HEK293 (cell line): Measurements from ENCODE around the gene MRPS18B.

Source experiments
- CTCF ChIA-PET: fragments of 350-600 bp; formaldehyde crosslinking; extraction: SDS; loops from one replicate; lab custom pipeline; 2021; ENCODE audit warnings: antibody characterized with exemption; lab: Yijun Ruan, JAX
- POLR2A ChIA-PET: fragments of 300-600 bp; formaldehyde crosslinking; extraction: SDS; loops from one replicate; lab custom pipeline; 2020; ENCODE audit warnings: antibody characterized with exemption, inconsistent platforms; lab: Yijun Ruan, JAX
- H3K27ac ChIP-seq: fragments of 200-500 bp; sonication (Bioruptor generic); 2 replicates; pipeline ENCODE4 v1.5.1; 2014; ENCODE audit warnings: low read depth, low read length, control low read depth, inconsistent platforms; ENCODE audit errors: extremely low read depth
- H3K36me3 ChIP-seq, 2 experiments: fragments of 200-500 bp in 1 of 2; sonication (Bioruptor generic) in 1 of 2; 1 replicate in 1 of 2; 2 replicates in 1 of 2; pipeline ENCODE4 v1.5.1; 2014 to 2017; ENCODE audit warnings: inconsistent platforms in 2 of 2, low read length in 2 of 2; ENCODE audit not compliant: control insufficient read depth in 2 of 2, insufficient read depth in 1 of 2
- H3K4me1 ChIP-seq: fragments of 200-500 bp; sonication (Bioruptor generic); 2 replicates; pipeline ENCODE4 v1.5.1; 2014; ENCODE audit warnings: mild to moderate bottlenecking, low read length, inconsistent platforms; ENCODE audit not compliant: control insufficient read depth, insufficient read depth
- H3K4me3 ChIP-seq: 2 replicates; pipeline ENCODE4 v1.5.1; 2011; ENCODE audit warnings: low read depth, mild to moderate bottlenecking, control low read depth, low read length, moderate library complexity
- H3K9me3 ChIP-seq: fragments of 200-500 bp; sonication (Bioruptor generic); 2 replicates; pipeline ENCODE4 v1.5.1; 2014; ENCODE audit warnings: low read depth, low read length, inconsistent platforms; ENCODE audit not compliant: control insufficient read depth, insufficient read depth
- HIC1 ChIP-seq: fragments of 450-650 bp; formaldehyde crosslinking; IDR thresholded peaks from 2 replicates; pipeline ENCODE4 v1.5.1; 2016; ENCODE audit warnings: missing biosample characterization, missing genetic modification characterization
- KLF1 ChIP-seq: fragments of 450-650 bp; formaldehyde crosslinking; IDR thresholded peaks from 2 replicates; pipeline ENCODE4 v1.5.1; 2016; ENCODE audit warnings: missing biosample characterization, missing genetic modification characterization
- REST ChIP-seq: fragments of 450-650 bp; formaldehyde crosslinking; IDR thresholded peaks from 2 replicates; pipeline ENCODE4 v1.5.1; 2016; ENCODE audit warnings: missing biosample characterization, missing genetic modification characterization
- SALL2 ChIP-seq: fragments of 450-650 bp; formaldehyde crosslinking; IDR thresholded peaks from 2 replicates; pipeline ENCODE4 v1.5.0; 2017; ENCODE audit warnings: missing biosample characterization, mild to moderate bottlenecking, missing genetic modification characterization, borderline replicate concordance
- SCRT1 ChIP-seq: fragments of 450-650 bp; formaldehyde crosslinking; IDR thresholded peaks from 2 replicates; pipeline ENCODE4 v1.5.1; 2016; ENCODE audit warnings: missing biosample characterization, missing genetic modification characterization, borderline replicate concordance
- SCRT2 ChIP-seq: fragments of 450-650 bp; formaldehyde crosslinking; IDR thresholded peaks from 2 replicates; pipeline ENCODE4 v1.5.1; 2016; ENCODE audit warnings: missing biosample characterization, missing genetic modification characterization
- ZBTB10 ChIP-seq: fragments of 450-650 bp; formaldehyde crosslinking; IDR thresholded peaks from 2 replicates; pipeline ENCODE4 v1.5.1; 2016; ENCODE audit warnings: missing biosample characterization, missing genetic modification characterization
- ZBTB26 ChIP-seq: fragments of 450-650 bp; formaldehyde crosslinking; optimal IDR thresholded peaks from 2 replicates; pipeline ENCODE3; 2016; ENCODE audit warnings: missing biosample characterization, mild to moderate bottlenecking, missing genetic modification characterization
- ZNF121 ChIP-seq: fragments of 450-650 bp; formaldehyde crosslinking; IDR thresholded peaks from 2 replicates; pipeline ENCODE4 v1.5.1; 2016; ENCODE audit warnings: missing biosample characterization, missing genetic modification characterization
- ZNF184 ChIP-seq: fragments of 450-650 bp; IDR thresholded peaks from 2 replicates; pipeline ENCODE4 v1.5.1; 2018; ENCODE audit warnings: missing biosample characterization, mild to moderate bottlenecking, missing genetic modification characterization
- ZNF19 ChIP-seq: fragments of 450-650 bp; formaldehyde crosslinking; IDR thresholded peaks from 2 replicates; pipeline ENCODE4; 2016; ENCODE audit warnings: missing biosample characterization, missing genetic modification characterization, low read depth
- ZNF26 ChIP-seq: fragments of 450-650 bp; formaldehyde crosslinking; IDR thresholded peaks from 2 replicates; pipeline ENCODE4 v1.5.1; 2016; ENCODE audit warnings: missing biosample characterization, missing genetic modification characterization
- ZNF266 ChIP-seq: fragments of 450-650 bp; formaldehyde crosslinking; IDR thresholded peaks from 2 replicates; pipeline ENCODE4 v1.5.1; 2016; ENCODE audit warnings: missing biosample characterization, missing genetic modification characterization, low read depth
- ZNF302 ChIP-seq: fragments of 450-650 bp; formaldehyde crosslinking; IDR thresholded peaks from 2 replicates; pipeline ENCODE4 v1.5.1; 2016; ENCODE audit warnings: missing biosample characterization, missing genetic modification characterization, low read depth
- ZNF350 ChIP-seq: fragments of 450-650 bp; formaldehyde crosslinking; IDR thresholded peaks from 2 replicates; pipeline ENCODE4 v1.5.0; 2017; ENCODE audit warnings: missing biosample characterization, mild to moderate bottlenecking, missing genetic modification characterization
- ZNF354C ChIP-seq: fragments of 450-650 bp; formaldehyde crosslinking; IDR thresholded peaks from 2 replicates; pipeline ENCODE4 v1.5.1; 2016; ENCODE audit warnings: missing biosample characterization, missing genetic modification characterization, low read depth, borderline replicate concordance
- ZNF518A ChIP-seq: fragments of 450-650 bp; formaldehyde crosslinking; conservative IDR thresholded peaks from 2 replicates; pipeline ENCODE4 v1.5.1; 2016; ENCODE audit warnings: low read depth, missing biosample characterization, missing genetic modification characterization
- ZNF544 ChIP-seq: fragments of 450-650 bp; formaldehyde crosslinking; IDR thresholded peaks from 2 replicates; pipeline ENCODE4 v1.5.0; 2017; ENCODE audit warnings: missing biosample characterization, missing genetic modification characterization
- ZNF707 ChIP-seq: fragments of 450-650 bp; formaldehyde crosslinking; IDR thresholded peaks from 2 replicates; pipeline ENCODE4 v1.5.1; 2016; ENCODE audit warnings: missing biosample characterization, missing genetic modification characterization

Gene MRPS18B

GRCh38 chr6:30672445-30673253 lies 55.0 kb downstream of the MRPS18B start, which contains the start of gene DHX16:
DHX16 (minus strand) TSS chr6:30673006; CDS start chr6:30672841, 165 bp downstream.
- H3K36me3 ChIP-seq, result peaks cover 35 to 43% of the 10 kb centered on the region in 2 experiments
- 0 out of 2 replicates have a peak, but pooled peaks cover 3% of the 10 kb centered on the region for H3K4me1 ChIP-seq
- ChIA-PET CTCF (interaction anchor here (0.5 to 19.6 kb wide), 37 partner anchors 9 to 415 kb away, joined by 3 to 692 read pairs (median 4); partner anchors contain the start of genes GNL1, MDC1, NRM and TUBB), POLR2A (interaction anchor here (0.5 to 2.7 kb wide), 28 partner anchors 8 to 190 kb away, joined by 3 to 39 read pairs (median 4); partner anchors contain the start of genes MDC1, MRPS18B and PPP1R10)
- peak within 1 kb of the TSS; percentile 54; the same call in 1 of the 2 replicates for H3K27ac ChIP-seq
- H3K9me3 ChIP-seq, result no peaks in the 10 kb centered on the region
- H3K4me3 ChIP-seq, result peak within 1 kb of the TSS; percentile 60
- peak; percentile 48; the same call in 1 of the 2 replicates for TF ChIP-seq ZNF518A (tag by site-specific recombination)
- peak; percentile 69 for TF ChIP-seq REST (tag by site-specific recombination)
- TF ChIP-seq ZNF26 (tag by site-specific recombination), result no peak
- TF ChIP-seq SALL2 (tag by site-specific recombination), result no peak
- TF ChIP-seq HIC1 (tag by site-specific recombination), result no peak
- TF ChIP-seq ZNF354C (tag by site-specific recombination), result no peak
- TF ChIP-seq ZBTB26 (tag by site-specific recombination), result peak; percentile 31
- no peak for TF ChIP-seq ZNF266 (tag by site-specific recombination)
- peak; percentile 7; the same call in 1 of the 2 replicates for TF ChIP-seq KLF1 (tag by site-specific recombination)
- no peak for TF ChIP-seq ZNF544
- peak; percentile 71 for TF ChIP-seq ZNF184 (tag by site-specific recombination)
- no peak for TF ChIP-seq ZNF121
- no peak for TF ChIP-seq ZNF350 (tag by site-specific recombination)
- TF ChIP-seq SCRT2 (tag by site-specific recombination), result peak; percentile 100
- TF ChIP-seq ZNF302 (tag by site-specific recombination), result no peak
- no peak for TF ChIP-seq ZNF19
- peak; percentile 98 for TF ChIP-seq SCRT1 (tag by site-specific recombination)
- peak; percentile 54; the same call in 1 of the 2 replicates for TF ChIP-seq ZBTB10 (tag by site-specific recombination)
- TF ChIP-seq ZNF707 (tag by site-specific recombination), result no peak
